ENCODE data around the gene GATM. TPM values are rescaled to one million over a fixed set of nuclear protein-coding genes. Genes with fewer than 3 reads are reported as not detected.

GATM gene
- total RNA-seq, 4 donors from 2014 or later = 334 to 564 (median 451) TPM

DNA sequence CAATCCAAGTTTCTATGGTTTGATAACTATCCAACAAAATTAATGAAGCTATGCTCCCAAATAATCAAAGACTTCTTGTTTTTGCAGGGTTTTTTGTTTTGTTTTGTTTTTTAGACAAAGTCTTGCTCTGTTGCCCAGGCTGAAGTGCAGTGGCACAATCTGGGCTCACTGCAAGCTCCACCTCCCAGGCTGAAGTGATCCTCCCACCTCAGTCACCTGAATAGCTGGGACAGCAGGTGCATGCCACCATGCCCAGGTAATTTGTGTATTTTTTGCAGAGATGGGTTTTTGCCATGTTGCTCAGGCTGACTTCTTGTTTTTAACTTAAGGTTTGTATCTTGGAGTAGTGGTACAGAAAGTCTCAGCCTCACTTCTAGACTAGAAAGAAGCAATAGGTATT is 11.0 kb upstream of the GATM start:
- Histone ChIP-seq H3K4me3 (no peak overlapping the region), H3K36me3 (no peaks in the 10 kb centered on the region), H3K27ac (peak overlapping the region in 2 of 4 donors; percentile 63 to 70), H3K9me3 (no peaks in the 10 kb centered on the region), H3K27me3 (no peaks in the 10 kb centered on the region), H3K4me1 (peaks cover 0 to 32% (median 18%) of the 10 kb centered on the region in 4 donors)
- no peak for TF ChIP-seq EP300 (IDR thresholded peaks at IDR 0.05)
- no peak for TF ChIP-seq POLR2A (IDR thresholded peaks at IDR 0.05)
- no peak for TF ChIP-seq CTCF (IDR thresholded peaks at IDR 0.05)
- DNase-seq (ENCODE audit: low spot score in 2 of 2) = no peak

GRCh38 chr15:45387380-45388007 is 9.2 kb upstream of the GATM start:
- H3K4me3 ChIP-seq = no peak overlapping the region
- no peaks in the 10 kb centered on the region for H3K36me3 ChIP-seq
- no peaks in the 10 kb centered on the region for H3K9me3 ChIP-seq
- no peak for DNase-seq (ENCODE audit: low spot score in 2 of 2)
- H3K4me1 ChIP-seq = peaks cover 0 to 23% (median 18%) of the 10 kb centered on the region in 4 donors
- WGBS, 2 donors = 52 to 63% methylated on average over 1 of the region's 1 CpG
- H3K27me3 ChIP-seq = no peaks in the 10 kb centered on the region
- peak overlapping the region; percentile 5 to 45 (median 24) for H3K27ac ChIP-seq
- TF ChIP-seq POLR2A (IDR thresholded peaks at IDR 0.05) = no peak
- no peak for TF ChIP-seq EP300 (IDR thresholded peaks at IDR 0.05)
- TF ChIP-seq CTCF (IDR thresholded peaks at IDR 0.05) = no peak

DNA sequence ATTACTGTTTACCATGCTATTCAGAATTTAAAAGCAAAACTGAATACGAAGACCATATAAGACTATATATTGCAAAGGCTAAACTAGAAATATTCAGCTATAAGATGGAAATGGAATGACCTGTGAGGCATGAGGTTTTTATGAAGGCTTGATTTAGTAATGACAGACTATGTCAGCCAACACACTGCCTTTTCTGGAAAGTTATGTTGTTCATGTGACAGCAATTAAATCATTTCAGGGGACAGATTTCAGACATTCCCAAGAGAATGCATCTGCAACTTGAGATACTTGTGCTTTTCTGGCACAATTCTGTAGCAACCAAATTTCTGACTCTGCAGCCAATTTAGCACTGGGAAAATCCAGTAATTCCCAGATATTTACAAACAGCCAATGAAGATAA is 8.6 kb upstream of the GATM start:
- peaks cover 0 to 23% (median 17%) of the 10 kb centered on the region in 4 donors for H3K4me1 ChIP-seq
- TF ChIP-seq CTCF (IDR thresholded peaks at IDR 0.05) (no peak), EP300 (IDR thresholded peaks at IDR 0.05) (no peak), POLR2A (IDR thresholded peaks at IDR 0.05) (no peak)
- peak overlapping the region in 2 of 4 donors; percentile 42 to 68 for H3K27ac ChIP-seq
- DNase-seq (ENCODE audit: low spot score in 2 of 2) = no peak
- no peaks in the 10 kb centered on the region for H3K27me3 ChIP-seq
- WGBS, 2 donors = 43 to 58% methylated on average over 1 of the region's 1 CpG
- H3K9me3 ChIP-seq = no peaks in the 10 kb centered on the region
- no peak overlapping the region for H3K4me3 ChIP-seq
- no peaks in the 10 kb centered on the region for H3K36me3 ChIP-seq

DNA sequence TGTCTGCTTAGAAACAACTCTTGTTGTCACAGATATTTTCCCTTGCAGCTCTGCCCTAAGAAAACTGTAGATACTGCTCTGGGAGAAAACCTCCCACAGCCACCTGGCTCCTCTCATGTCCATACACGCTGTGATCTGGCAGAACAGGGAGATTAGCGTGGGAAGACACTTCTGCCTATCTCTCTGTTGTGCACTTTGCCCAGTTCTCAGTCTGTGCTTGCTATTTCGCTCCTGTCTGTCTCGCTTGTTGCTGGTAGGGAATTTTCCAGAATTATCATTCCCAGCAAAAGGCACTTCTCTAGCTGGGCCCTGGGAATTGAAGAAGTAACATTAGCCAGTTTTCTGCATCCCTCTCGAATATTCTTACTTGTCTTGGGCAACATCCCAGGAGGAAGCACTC is 8.1 kb upstream of the GATM start:
- Histone ChIP-seq H3K4me3 (no peak overlapping the region), H3K27ac (peak overlapping the region in 2 of 4 donors; percentile 42 to 68), H3K27me3 (no peaks in the 10 kb centered on the region), H3K36me3 (no peaks in the 10 kb centered on the region), H3K9me3 (no peaks in the 10 kb centered on the region), H3K4me1 (peaks cover 0 to 23% (median 14%) of the 10 kb centered on the region in 4 donors)
- TF ChIP-seq POLR2A (IDR thresholded peaks at IDR 0.05) (no peak), CTCF (IDR thresholded peaks at IDR 0.05) (no peak), EP300 (IDR thresholded peaks at IDR 0.05) (no peak)
- DNase-seq (ENCODE audit: low spot score in 2 of 2) = no peak
- 33 to 41% methylated on average over 5 of the region's 5 CpGs for WGBS, 2 donors

DNA sequence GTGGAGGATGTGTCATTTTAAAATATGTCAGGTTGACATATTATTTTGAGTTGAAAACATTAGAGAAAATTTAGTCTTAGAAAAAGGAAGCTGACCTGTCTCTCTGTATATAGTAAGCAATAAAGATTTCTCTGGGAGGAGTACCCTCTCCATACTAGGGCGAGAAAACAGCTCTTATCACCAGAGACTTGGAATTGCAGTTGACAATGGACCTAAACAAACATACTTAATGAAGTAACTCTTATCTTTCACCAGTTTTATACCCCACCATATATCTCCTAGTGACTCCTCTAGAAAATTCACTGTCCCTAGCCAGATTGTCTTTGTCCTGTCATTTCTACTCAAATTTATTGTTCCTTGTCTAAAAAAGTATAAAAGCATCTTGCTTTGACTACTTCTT is 7.2 kb upstream of the GATM start:
- no peaks in the 10 kb centered on the region for H3K27me3 ChIP-seq
- 74 to 81% methylated on average over 1 of the region's 1 CpG for WGBS, 2 donors
- no peak overlapping the region for H3K4me3 ChIP-seq
- H3K27ac ChIP-seq = peak overlapping the region in 1 of 4 donors; percentile 42
- no peaks in the 10 kb centered on the region for H3K9me3 ChIP-seq
- peaks cover 0 to 23% (median 13%) of the 10 kb centered on the region in 4 donors for H3K4me1 ChIP-seq
- TF ChIP-seq EP300 (IDR thresholded peaks at IDR 0.05) (no peak), POLR2A (IDR thresholded peaks at IDR 0.05) (no peak), CTCF (IDR thresholded peaks at IDR 0.05) (no peak)
- no peak for DNase-seq (ENCODE audit: low spot score in 2 of 2)
- no peaks in the 10 kb centered on the region for H3K36me3 ChIP-seq
